ENCODE data around the gene NUP37.

Gene NUP37

DNA sequence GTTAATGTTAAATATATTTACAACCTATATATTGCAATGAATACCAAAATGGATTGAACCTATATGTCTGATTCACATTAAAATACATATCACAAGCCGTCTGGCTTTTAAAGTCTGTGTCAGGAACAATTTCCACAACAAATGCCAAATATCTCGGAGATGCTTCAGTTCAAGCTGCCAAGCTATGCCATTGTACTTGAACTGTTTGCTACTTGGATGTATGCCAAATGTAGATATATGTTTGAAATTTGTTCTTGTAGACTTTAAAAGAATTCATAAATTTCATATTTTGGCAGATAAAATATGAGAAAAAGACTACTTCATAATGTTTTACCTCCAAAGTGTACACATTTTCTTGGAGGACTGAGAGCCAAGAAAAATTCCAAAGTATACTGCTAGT, 95.1 kb downstream of the NUP37 start:
- DNase-seq: no peak

GRCh38 chr12:102023343-102023930, 96.5 kb downstream of the NUP37 start:
- no peak for DNase-seq
